ENCODE measurements around the gene SLC30A1. TPM values are rescaled to one million over a fixed set of nuclear protein-coding genes. Genes with fewer than 3 reads are reported as not detected.

Gene SLC30A1
- total RNA-seq, 5 donors from 2014 or later (not counting 1 experiment from before 2014, with no cell fraction given), result 4.7 to 11.8 (median 9.4) TPM

- ATAC-seq (replicated peaks in 1 of 4), result peak; percentile 57 to 60 (median 58)
- Histone ChIP-seq H3K27ac (ENCODE audit: low read length) (no peak overlapping the region), H3K4me1 (ENCODE audit: control insufficient read depth in 1 of 2, extremely low read depth in 1 of 2, insufficient read depth in 2 of 2, low read length in 2 of 2) (peaks cover 14 to 19% of the 10 kb centered on the region in 2 experiments), H3K27me3 (replicated peaks in 1 of 2; ENCODE audit: control insufficient read depth in 2 of 2, extremely low read depth in 1 of 2, insufficient read depth in 2 of 2, low read length in 1 of 2) (no peaks in the 10 kb centered on the region), H3K4me3 (ENCODE audit: control insufficient read depth in 1 of 2, extremely low read depth in 1 of 2, low read length in 1 of 2) (peak overlapping the region; percentile 46 to 92), H3K36me3 (ENCODE audit: control insufficient read depth in 2 of 2, extremely low read depth in 1 of 2, insufficient read depth in 1 of 2, low read length in 1 of 2) (peaks cover 0 to 8% of the 10 kb centered on the region in 2 donors), H3K9me3 (no peaks in the 10 kb centered on the region)
- ChIA-PET POLR2A (interaction anchor here in 1 of 2 donors (0.6 kb wide), 2 partner anchors 103 to 582 kb away, joined by 3 read pairs; no protein-coding TSS in a partner anchor), CTCF (interaction anchor here (0.6 to 2.8 kb wide), 12 partner anchors 25 to 456 kb away, joined by 3 to 14 read pairs (median 4); partner anchors contain the start of genes DTL (in 1 of the 2) and INTS7 (in 1 of the 2))
- peak in 19 of 35 experiments; percentile 58 to 83 (median 73) for DNase-seq
- Mint-ChIP-seq H3K4me1 (peaks cover 28 to 39% (median 38%) of the 10 kb centered on the region in 3 donors), H3K27ac (peak overlapping the region; percentile 46 to 80), H3K9me3 (no peaks in the 10 kb centered on the region), H3K4me3 (peak overlapping the region; percentile 81 to 89 (median 83)), H3K27me3 (no peaks in the 10 kb centered on the region), H3K36me3 (peaks cover 10% of the 10 kb centered on the region)
- WGBS (ENCODE audit: insufficient coverage), result 3% methylated on average over 35 of the region's 46 CpGs
Observed at GRCh38 chr1:211579440-211580302, 710 bp upstream of the SLC30A1 start.

GRCh38 chr1:211577819-211578639, 932 bp downstream of the SLC30A1 start:
- Histone ChIP-seq H3K9me3 (no peaks in the 10 kb centered on the region), H3K36me3 (ENCODE audit: control insufficient read depth in 2 of 2, extremely low read depth in 1 of 2, insufficient read depth in 1 of 2, low read length in 1 of 2) (peaks cover 0 to 9% of the 10 kb centered on the region in 2 donors), H3K27ac (ENCODE audit: low read length) (no peak overlapping the region), H3K4me3 (ENCODE audit: control insufficient read depth in 1 of 2, extremely low read depth in 1 of 2, low read length in 1 of 2) (peak overlapping the region; percentile 91 to 92), H3K27me3 (replicated peaks in 1 of 2; ENCODE audit: control insufficient read depth in 2 of 2, extremely low read depth in 1 of 2, insufficient read depth in 2 of 2, low read length in 1 of 2) (no peaks in the 10 kb centered on the region), H3K4me1 (ENCODE audit: control insufficient read depth in 1 of 2, extremely low read depth in 1 of 2, insufficient read depth in 2 of 2, low read length in 2 of 2) (peaks cover 14 to 19% of the 10 kb centered on the region in 2 experiments)
- under 1% methylated on average over 75 of the region's 75 CpGs for WGBS (ENCODE audit: insufficient coverage)
- Mint-ChIP-seq H3K4me3 (peak overlapping the region; percentile 89 to 94 (median 90)), H3K36me3 (peaks cover 22% of the 10 kb centered on the region), H3K9me3 (no peaks in the 10 kb centered on the region), H3K4me1 (peaks cover 36 to 48% (median 38%) of the 10 kb centered on the region in 3 donors), H3K27me3 (no peaks in the 10 kb centered on the region), H3K27ac (peak overlapping the region; percentile 84 to 87)
- ATAC-seq (replicated peaks in 1 of 4) (peak; percentile 47 to 55 (median 53)), DNase-seq (peak; percentile 42 to 87 (median 66))
- POLR2A ChIA-PET, result no interaction called here
- CTCF ChIA-PET, result interaction anchor here in 1 of 2 donors (0.9 to 2.8 kb wide), 6 partner anchors 28 to 255 kb away, joined by 3 to 14 read pairs (median 4); no protein-coding TSS in a partner anchor

- Histone ChIP-seq H3K4me3 (ENCODE audit: control insufficient read depth in 1 of 2, extremely low read depth in 1 of 2, low read length in 1 of 2) (peak overlapping the region; percentile 91 to 92), H3K4me1 (ENCODE audit: control insufficient read depth in 1 of 2, extremely low read depth in 1 of 2, insufficient read depth in 2 of 2, low read length in 2 of 2) (peaks cover 14 to 19% of the 10 kb centered on the region in 2 experiments), H3K27ac (ENCODE audit: low read length) (no peak overlapping the region), H3K36me3 (ENCODE audit: control insufficient read depth in 2 of 2, extremely low read depth in 1 of 2, insufficient read depth in 1 of 2, low read length in 1 of 2) (peaks cover 0 to 9% of the 10 kb centered on the region in 2 donors), H3K27me3 (replicated peaks in 1 of 2; ENCODE audit: control insufficient read depth in 2 of 2, extremely low read depth in 1 of 2, insufficient read depth in 2 of 2, low read length in 1 of 2) (no peaks in the 10 kb centered on the region), H3K9me3 (no peaks in the 10 kb centered on the region)
- peaks cover 22% of the 10 kb centered on the region for H3K36me3 Mint-ChIP-seq
- WGBS (ENCODE audit: insufficient coverage), result 0% methylated on average over 5 of the region's 13 CpGs
- H3K4me1 Mint-ChIP-seq, result peaks cover 37 to 48% (median 40%) of the 10 kb centered on the region in 3 donors
- no peaks in the 10 kb centered on the region for H3K27me3 Mint-ChIP-seq
- H3K27ac Mint-ChIP-seq, result peak overlapping the region; percentile 61 to 80
- peak overlapping the region; percentile 89 to 94 (median 90) for H3K4me3 Mint-ChIP-seq
- DNase-seq (no peak), ATAC-seq (replicated peaks in 1 of 4) (no peak)
- ChIA-PET POLR2A (no interaction called here), CTCF (no interaction called here)
- H3K9me3 Mint-ChIP-seq, result no peaks in the 10 kb centered on the region
Observed at GRCh38 chr1:211577277-211577818, 1.6 kb downstream of the SLC30A1 start.

- no peak overlapping the region for H3K27ac Mint-ChIP-seq
- H3K27me3 Mint-ChIP-seq, result no peaks in the 10 kb centered on the region
- H3K9me3 ChIP-seq, result no peaks in the 10 kb centered on the region
- DNase-seq (no peak), ATAC-seq (replicated peaks in 1 of 4) (no peak)
- peak overlapping the region; percentile 89 to 94 (median 90) for H3K4me3 Mint-ChIP-seq
- no peaks in the 10 kb centered on the region for H3K9me3 Mint-ChIP-seq
- ChIA-PET CTCF (no interaction called here), POLR2A (no interaction called here)
- H3K4me1 Mint-ChIP-seq, result peaks cover 31 to 44% (median 41%) of the 10 kb centered on the region in 3 donors
- peaks cover 14 to 19% of the 10 kb centered on the region in 2 experiments for H3K4me1 ChIP-seq (ENCODE audit: control insufficient read depth in 1 of 2, extremely low read depth in 1 of 2, insufficient read depth in 2 of 2, low read length in 2 of 2)
- H3K36me3 Mint-ChIP-seq, result peaks cover 22% of the 10 kb centered on the region
- no peak overlapping the region for H3K4me3 ChIP-seq (ENCODE audit: control insufficient read depth in 1 of 2, extremely low read depth in 1 of 2, low read length in 1 of 2)
- WGBS (ENCODE audit: insufficient coverage), result no CpG with 5 or more reads among the region's 2 CpGs
- H3K36me3 ChIP-seq (ENCODE audit: control insufficient read depth in 2 of 2, extremely low read depth in 1 of 2, insufficient read depth in 1 of 2, low read length in 1 of 2), result peaks cover 0 to 9% of the 10 kb centered on the region in 2 donors
- no peak overlapping the region for H3K27ac ChIP-seq (ENCODE audit: low read length)
- H3K27me3 ChIP-seq (replicated peaks in 1 of 2; ENCODE audit: control insufficient read depth in 2 of 2, extremely low read depth in 1 of 2, insufficient read depth in 2 of 2, low read length in 1 of 2), result no peaks in the 10 kb centered on the region
Observed at GRCh38 chr1:211576717-211577116, 2.2 kb downstream of the SLC30A1 start.

- Histone ChIP-seq H3K27me3 (replicated peaks in 1 of 2; ENCODE audit: control insufficient read depth in 2 of 2, extremely low read depth in 1 of 2, insufficient read depth in 2 of 2, low read length in 1 of 2) (no peaks in the 10 kb centered on the region), H3K4me3 (ENCODE audit: control insufficient read depth in 1 of 2, extremely low read depth in 1 of 2, low read length in 1 of 2) (no peak overlapping the region), H3K9me3 (no peaks in the 10 kb centered on the region), H3K36me3 (ENCODE audit: control insufficient read depth in 2 of 2, extremely low read depth in 1 of 2, insufficient read depth in 1 of 2, low read length in 1 of 2) (peaks cover 0 to 9% of the 10 kb centered on the region in 2 donors), H3K4me1 (ENCODE audit: control insufficient read depth in 1 of 2, extremely low read depth in 1 of 2, insufficient read depth in 2 of 2, low read length in 2 of 2) (peaks cover 8 to 15% of the 10 kb centered on the region in 2 experiments), H3K27ac (ENCODE audit: low read length) (no peak overlapping the region)
- H3K9me3 Mint-ChIP-seq, result no peaks in the 10 kb centered on the region
- peaks cover 28 to 36% (median 33%) of the 10 kb centered on the region in 3 donors for H3K4me1 Mint-ChIP-seq
- H3K4me3 Mint-ChIP-seq, result no peak overlapping the region
- H3K27me3 Mint-ChIP-seq, result no peaks in the 10 kb centered on the region
- ATAC-seq (replicated peaks in 1 of 4) (no peak), DNase-seq (no peak)
- no peak overlapping the region for H3K27ac Mint-ChIP-seq
- ChIA-PET CTCF (no interaction called here), POLR2A (no interaction called here)
- H3K36me3 Mint-ChIP-seq, result peaks cover 22% of the 10 kb centered on the region
Observed at GRCh38 chr1:211574705-211575104, 4.3 kb downstream of the SLC30A1 start.

- Mint-ChIP-seq H3K4me1 (peaks cover 21 to 32% (median 27%) of the 10 kb centered on the region in 3 donors), H3K36me3 (peaks cover 22% of the 10 kb centered on the region), H3K27me3 (no peaks in the 10 kb centered on the region), H3K27ac (no peak overlapping the region), H3K4me3 (no peak overlapping the region), H3K9me3 (no peaks in the 10 kb centered on the region)
- no peaks in the 10 kb centered on the region for H3K27me3 ChIP-seq (replicated peaks in 1 of 2; ENCODE audit: control insufficient read depth in 2 of 2, extremely low read depth in 1 of 2, insufficient read depth in 2 of 2, low read length in 1 of 2)
- H3K27ac ChIP-seq (ENCODE audit: low read length), result no peak overlapping the region
- no peak overlapping the region for H3K4me3 ChIP-seq (ENCODE audit: control insufficient read depth in 1 of 2, extremely low read depth in 1 of 2, low read length in 1 of 2)
- ATAC-seq (replicated peaks in 1 of 4) (no peak), DNase-seq (no peak)
- no peaks in the 10 kb centered on the region for H3K9me3 ChIP-seq
- WGBS (ENCODE audit: insufficient coverage), result no CpG with 5 or more reads among the region's 2 CpGs
- ChIA-PET POLR2A (no interaction called here), CTCF (no interaction called here)
- peaks cover 0 to 7% of the 10 kb centered on the region in 2 experiments for H3K4me1 ChIP-seq (ENCODE audit: control insufficient read depth in 1 of 2, extremely low read depth in 1 of 2, insufficient read depth in 2 of 2, low read length in 2 of 2)
- peaks cover 0 to 9% of the 10 kb centered on the region in 2 donors for H3K36me3 ChIP-seq (ENCODE audit: control insufficient read depth in 2 of 2, extremely low read depth in 1 of 2, insufficient read depth in 1 of 2, low read length in 1 of 2)
Observed at GRCh38 chr1:211571998-211572397, 7.0 kb downstream of the SLC30A1 start.
